NB4 (cell line): ENCODE measurements around the gene GAS5.

ENCODE experiments used
- POLR2A ChIP-seq: IDR thresholded peaks from 2 replicates; pipeline ENCODE4 v1.6.1; 2011; ENCODE audit warnings: mild to moderate bottlenecking; ENCODE audit not compliant: insufficient read length; ENCODE audit errors: extremely low read depth
- TF ChIP-seq, protein P1 (sequence below): IDR thresholded peaks from one replicate; pipeline ENCODE4 v1.5.1; 2012; ENCODE audit warnings: low read depth, low read length
- TF ChIP-seq, protein P2 (sequence below): IDR thresholded peaks from 2 replicates; pipeline ENCODE4 v1.6.1; 2011; ENCODE audit warnings: low read depth, low read length

DNA sequence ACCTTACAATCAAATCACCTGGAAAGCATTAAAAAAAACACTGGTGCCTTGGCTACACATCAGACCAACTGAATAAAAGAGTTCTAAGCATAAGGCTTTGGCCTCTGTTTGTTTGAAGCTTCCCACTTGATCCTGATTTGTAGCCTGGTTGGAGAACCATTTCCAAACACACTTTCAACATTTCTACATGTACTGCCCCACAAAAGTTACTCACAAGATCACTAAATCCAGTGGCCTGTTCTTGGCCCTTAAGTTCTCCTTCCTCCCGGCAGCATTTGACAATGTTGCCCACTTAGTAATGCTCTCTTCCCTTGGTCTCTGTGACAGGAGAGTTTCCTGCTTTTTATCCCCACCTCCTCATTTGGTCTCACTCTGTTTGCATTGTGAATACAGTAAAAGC lies 11.8 kb downstream of the GAS5 start:
- TF ChIP-seq, protein P1, sequence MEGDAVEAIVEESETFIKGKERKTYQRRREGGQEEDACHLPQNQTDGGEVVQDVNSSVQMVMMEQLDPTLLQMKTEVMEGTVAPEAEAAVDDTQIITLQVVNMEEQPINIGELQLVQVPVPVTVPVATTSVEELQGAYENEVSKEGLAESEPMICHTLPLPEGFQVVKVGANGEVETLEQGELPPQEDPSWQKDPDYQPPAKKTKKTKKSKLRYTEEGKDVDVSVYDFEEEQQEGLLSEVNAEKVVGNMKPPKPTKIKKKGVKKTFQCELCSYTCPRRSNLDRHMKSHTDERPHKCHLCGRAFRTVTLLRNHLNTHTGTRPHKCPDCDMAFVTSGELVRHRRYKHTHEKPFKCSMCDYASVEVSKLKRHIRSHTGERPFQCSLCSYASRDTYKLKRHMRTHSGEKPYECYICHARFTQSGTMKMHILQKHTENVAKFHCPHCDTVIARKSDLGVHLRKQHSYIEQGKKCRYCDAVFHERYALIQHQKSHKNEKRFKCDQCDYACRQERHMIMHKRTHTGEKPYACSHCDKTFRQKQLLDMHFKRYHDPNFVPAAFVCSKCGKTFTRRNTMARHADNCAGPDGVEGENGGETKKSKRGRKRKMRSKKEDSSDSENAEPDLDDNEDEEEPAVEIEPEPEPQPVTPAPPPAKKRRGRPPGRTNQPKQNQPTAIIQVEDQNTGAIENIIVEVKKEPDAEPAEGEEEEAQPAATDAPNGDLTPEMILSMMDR, result no peak
- TF ChIP-seq, protein P2, sequence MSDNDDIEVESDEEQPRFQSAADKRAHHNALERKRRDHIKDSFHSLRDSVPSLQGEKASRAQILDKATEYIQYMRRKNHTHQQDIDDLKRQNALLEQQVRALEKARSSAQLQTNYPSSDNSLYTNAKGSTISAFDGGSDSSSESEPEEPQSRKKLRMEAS, result no peak
- no peak for TF ChIP-seq POLR2A
